Fibroblast of lung (primary cell): Measurements from ENCODE around the gene MAN2C1.

Experiments used
- EZH2 ChIP-seq: IDR thresholded peaks from 2 replicates; pipeline ENCODE4 v1.5.1; 2012; ENCODE audit warnings: low read length, control low read depth, mild to moderate bottlenecking; ENCODE audit errors: missing control alignments
- TF ChIP-seq, protein P1 (sequence below), 2 donors: IDR thresholded peaks in 1 of 2; conservative IDR thresholded peaks in 1 of 2; 1 replicate in 1 of 2; 2 replicates in 1 of 2; pipeline ENCODE4 v1.5.1; 2011 to 2012; ENCODE audit warnings: low read length in 2 of 2, control low read depth in 1 of 2, inconsistent platforms in 1 of 2, low read depth in 1 of 2, mild to moderate bottlenecking in 1 of 2

DNA sequence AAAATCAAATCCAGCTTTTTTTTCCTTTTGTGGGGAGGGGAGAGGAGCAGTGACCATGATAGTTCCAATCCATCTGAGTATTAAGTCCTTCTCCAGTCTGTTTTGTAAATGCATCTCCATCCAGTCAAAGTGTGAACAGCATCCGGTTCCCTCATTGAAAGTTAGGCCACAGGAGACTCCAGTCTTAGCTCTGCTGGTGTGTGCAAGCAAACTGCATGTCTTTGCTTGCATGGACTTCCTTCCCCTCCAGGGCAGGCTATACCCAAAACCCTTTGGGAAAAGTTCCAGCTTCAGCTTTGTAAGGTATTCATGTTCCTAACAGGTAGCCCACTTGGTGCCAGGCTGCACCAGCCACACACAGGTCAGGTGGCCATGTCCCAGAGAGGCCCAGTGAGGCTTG lies 3.1 kb upstream of the MAN2C1 start:
- TF ChIP-seq, protein P1, sequence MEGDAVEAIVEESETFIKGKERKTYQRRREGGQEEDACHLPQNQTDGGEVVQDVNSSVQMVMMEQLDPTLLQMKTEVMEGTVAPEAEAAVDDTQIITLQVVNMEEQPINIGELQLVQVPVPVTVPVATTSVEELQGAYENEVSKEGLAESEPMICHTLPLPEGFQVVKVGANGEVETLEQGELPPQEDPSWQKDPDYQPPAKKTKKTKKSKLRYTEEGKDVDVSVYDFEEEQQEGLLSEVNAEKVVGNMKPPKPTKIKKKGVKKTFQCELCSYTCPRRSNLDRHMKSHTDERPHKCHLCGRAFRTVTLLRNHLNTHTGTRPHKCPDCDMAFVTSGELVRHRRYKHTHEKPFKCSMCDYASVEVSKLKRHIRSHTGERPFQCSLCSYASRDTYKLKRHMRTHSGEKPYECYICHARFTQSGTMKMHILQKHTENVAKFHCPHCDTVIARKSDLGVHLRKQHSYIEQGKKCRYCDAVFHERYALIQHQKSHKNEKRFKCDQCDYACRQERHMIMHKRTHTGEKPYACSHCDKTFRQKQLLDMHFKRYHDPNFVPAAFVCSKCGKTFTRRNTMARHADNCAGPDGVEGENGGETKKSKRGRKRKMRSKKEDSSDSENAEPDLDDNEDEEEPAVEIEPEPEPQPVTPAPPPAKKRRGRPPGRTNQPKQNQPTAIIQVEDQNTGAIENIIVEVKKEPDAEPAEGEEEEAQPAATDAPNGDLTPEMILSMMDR (conservative IDR thresholded peaks at IDR 0.05 in 1 of 2, IDR thresholded peaks at IDR 0.05 in 1 of 2; ENCODE audit: low read depth in 1 of 2, low read length in 2 of 2), result no peak
- no peak for TF ChIP-seq EZH2
